Glutamatergic neuron (in vitro differentiated cells): Measurements from ENCODE around the gene GRIK3. TPM values are rescaled to one million over a fixed set of nuclear protein-coding genes. Genes with fewer than 3 reads are reported as not detected.

ENCODE experiments used
- DNase-seq: peaks from one replicate; pipeline ENCODE4 v3.0.0; 2022
- H3K27ac Mint-ChIP-seq: one replicate; pipeline ENCODE4 v1.8.0; 2020; ENCODE audit warnings: mild to moderate bottlenecking, mixed read lengths, inconsistent platforms; ENCODE audit not compliant: unreplicated experiment
- H3K27me3 Mint-ChIP-seq: one replicate; pipeline ENCODE4 v1.8.0; 2020; ENCODE audit warnings: mild to moderate bottlenecking, moderate library complexity, mixed read lengths, inconsistent platforms; ENCODE audit not compliant: unreplicated experiment
- H3K36me3 Mint-ChIP-seq: one replicate; pipeline ENCODE4 v1.8.0; 2020; ENCODE audit warnings: mild to moderate bottlenecking, mixed read lengths, inconsistent platforms; ENCODE audit not compliant: unreplicated experiment
- H3K4me1 Mint-ChIP-seq: one replicate; pipeline ENCODE4 v1.8.0; 2020; ENCODE audit warnings: mild to moderate bottlenecking, low read depth, mixed read lengths, inconsistent platforms; ENCODE audit not compliant: unreplicated experiment
- H3K4me3 Mint-ChIP-seq: one replicate; pipeline ENCODE4 v1.8.0; 2020; ENCODE audit warnings: mild to moderate bottlenecking, mixed read lengths, inconsistent platforms; ENCODE audit not compliant: unreplicated experiment
- H3K9me3 Mint-ChIP-seq: one replicate; pipeline ENCODE4 v1.8.0; 2020; ENCODE audit warnings: mild to moderate bottlenecking, moderate library complexity, mixed read lengths, inconsistent platforms; ENCODE audit not compliant: unreplicated experiment
- total RNA-seq: library from RNA; stranded (reverse); fragmentation: NEBNext Ultra II Directional; extraction: Animal tissue kit (Norgen Biotek cat#: 25700); gene quantifications from one replicate; pipeline ENCODE4 v1.2.1, GENCODE V29; 2021; ENCODE audit not compliant: unreplicated experiment
- TF ChIP-seq, protein P1 (sequence below): fragments of 200-600 bp; sonication (generic); IDR thresholded peaks from one replicate; pipeline ENCODE4 v1.5.0; 2021; ENCODE audit not compliant: partially characterized antibody, unreplicated experiment

The GRIK3 gene
- total RNA-seq, 1 donor from 2014 or later: 60.1 TPM

- peaks cover 3% of the 10 kb centered on the region for H3K4me1 Mint-ChIP-seq
- H3K4me3 Mint-ChIP-seq: no peak overlapping the region
- DNase-seq: no peak
- H3K9me3 Mint-ChIP-seq: no peaks in the 10 kb centered on the region
- H3K27me3 Mint-ChIP-seq: peaks cover 5% of the 10 kb centered on the region
- no peak overlapping the region for H3K27ac Mint-ChIP-seq
- H3K36me3 Mint-ChIP-seq: no peaks in the 10 kb centered on the region
- TF ChIP-seq, protein P1, sequence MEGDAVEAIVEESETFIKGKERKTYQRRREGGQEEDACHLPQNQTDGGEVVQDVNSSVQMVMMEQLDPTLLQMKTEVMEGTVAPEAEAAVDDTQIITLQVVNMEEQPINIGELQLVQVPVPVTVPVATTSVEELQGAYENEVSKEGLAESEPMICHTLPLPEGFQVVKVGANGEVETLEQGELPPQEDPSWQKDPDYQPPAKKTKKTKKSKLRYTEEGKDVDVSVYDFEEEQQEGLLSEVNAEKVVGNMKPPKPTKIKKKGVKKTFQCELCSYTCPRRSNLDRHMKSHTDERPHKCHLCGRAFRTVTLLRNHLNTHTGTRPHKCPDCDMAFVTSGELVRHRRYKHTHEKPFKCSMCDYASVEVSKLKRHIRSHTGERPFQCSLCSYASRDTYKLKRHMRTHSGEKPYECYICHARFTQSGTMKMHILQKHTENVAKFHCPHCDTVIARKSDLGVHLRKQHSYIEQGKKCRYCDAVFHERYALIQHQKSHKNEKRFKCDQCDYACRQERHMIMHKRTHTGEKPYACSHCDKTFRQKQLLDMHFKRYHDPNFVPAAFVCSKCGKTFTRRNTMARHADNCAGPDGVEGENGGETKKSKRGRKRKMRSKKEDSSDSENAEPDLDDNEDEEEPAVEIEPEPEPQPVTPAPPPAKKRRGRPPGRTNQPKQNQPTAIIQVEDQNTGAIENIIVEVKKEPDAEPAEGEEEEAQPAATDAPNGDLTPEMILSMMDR: no peak
These were observed 92.9 kb downstream of the GRIK3 start for GRCh38 chr1:36941316-36941978.

DNA sequence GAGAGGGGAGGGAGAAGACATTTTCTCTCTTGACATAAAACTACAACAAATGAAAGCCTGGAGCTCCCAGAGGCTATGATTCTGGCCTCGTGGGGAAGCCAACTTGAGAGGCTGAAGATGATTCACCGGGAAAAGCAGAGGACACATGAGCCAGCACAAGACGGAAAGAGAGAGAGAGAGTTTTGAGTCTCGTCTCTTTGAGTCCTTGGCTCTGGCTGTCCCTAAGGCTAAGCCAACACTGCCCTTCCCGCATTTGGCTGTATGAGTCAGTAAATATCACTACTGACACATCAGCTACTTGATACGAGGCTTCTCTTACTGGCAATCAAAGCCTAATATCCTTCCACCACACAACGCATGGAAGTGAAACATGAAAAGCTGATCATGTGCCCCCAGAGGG is 95.5 kb downstream of the GRIK3 start:
- Mint-ChIP-seq H3K4me3 (no peak overlapping the region), H3K9me3 (no peaks in the 10 kb centered on the region), H3K27me3 (peaks cover 3% of the 10 kb centered on the region), H3K4me1 (peaks cover 2% of the 10 kb centered on the region), H3K27ac (no peak overlapping the region), H3K36me3 (peaks cover 6% of the 10 kb centered on the region)
- TF ChIP-seq, protein P1: no peak
- no peak for DNase-seq

DNA sequence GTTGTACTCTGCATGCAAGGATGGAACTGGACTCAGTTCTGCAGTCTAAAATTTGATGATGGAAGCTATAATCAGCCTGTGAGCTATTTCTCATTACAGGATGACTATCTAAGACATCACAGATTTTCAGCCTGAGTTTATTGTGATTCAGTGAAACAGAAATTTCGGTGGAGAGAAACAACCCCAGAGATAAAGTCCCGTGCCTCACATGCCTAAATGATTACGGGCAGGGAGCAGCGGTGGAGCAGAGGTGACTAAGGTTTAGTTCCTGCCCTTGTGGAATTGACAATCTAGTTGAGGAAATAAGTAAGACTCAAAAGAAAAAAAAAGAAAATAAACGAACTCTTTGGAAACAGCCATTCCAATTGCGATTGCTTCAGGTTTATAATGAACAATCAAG is 96.9 kb downstream of the GRIK3 start:
- peaks cover 3% of the 10 kb centered on the region for H3K27me3 Mint-ChIP-seq
- H3K4me1 Mint-ChIP-seq: peaks cover 2% of the 10 kb centered on the region
- TF ChIP-seq, protein P1: no peak
- peaks cover 6% of the 10 kb centered on the region for H3K36me3 Mint-ChIP-seq
- DNase-seq: no peak
- H3K27ac Mint-ChIP-seq: no peak overlapping the region
- H3K9me3 Mint-ChIP-seq: no peaks in the 10 kb centered on the region
- H3K4me3 Mint-ChIP-seq: no peak overlapping the region

GRCh38 chr1:36934061-36934460 is 100.3 kb downstream of the GRIK3 start:
- H3K9me3 Mint-ChIP-seq: no peaks in the 10 kb centered on the region
- H3K27me3 Mint-ChIP-seq: peaks cover 6% of the 10 kb centered on the region
- TF ChIP-seq, protein P1: no peak
- peaks cover 6% of the 10 kb centered on the region for H3K36me3 Mint-ChIP-seq
- no peak for DNase-seq
- H3K4me1 Mint-ChIP-seq: peaks cover 5% of the 10 kb centered on the region
- no peak overlapping the region for H3K27ac Mint-ChIP-seq
- H3K4me3 Mint-ChIP-seq: no peak overlapping the region

DNA sequence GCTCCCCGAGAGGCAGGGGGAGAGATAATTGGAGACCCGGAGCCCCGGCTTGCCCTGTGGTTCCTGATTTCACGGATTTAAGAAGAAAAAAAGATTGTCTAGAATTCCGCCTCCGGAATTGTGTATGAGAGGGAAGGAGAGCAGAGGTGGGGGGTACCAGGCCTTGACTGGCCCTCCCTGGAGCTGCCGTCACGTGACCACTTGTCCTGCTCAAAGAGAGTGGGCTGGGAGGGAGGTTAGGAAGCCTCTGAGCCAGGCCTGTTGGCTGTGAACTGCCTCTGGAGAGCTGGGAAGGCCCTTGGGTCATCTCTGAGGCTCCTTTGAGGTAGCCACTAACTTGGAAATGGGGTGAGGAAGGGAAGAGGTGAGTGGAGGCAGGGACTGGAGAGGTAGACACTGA is 106.5 kb downstream of the GRIK3 start:
- Mint-ChIP-seq H3K9me3 (peaks cover 12% of the 10 kb centered on the region), H3K4me3 (no peak overlapping the region), H3K4me1 (peaks cover 31% of the 10 kb centered on the region), H3K27me3 (peaks cover 5% of the 10 kb centered on the region), H3K36me3 (no peaks in the 10 kb centered on the region), H3K27ac (no peak overlapping the region)
- TF ChIP-seq, protein P1: no peak
- DNase-seq: no peak
